ENCODE data around the gene GPD2.

GPD2 gene

DNA sequence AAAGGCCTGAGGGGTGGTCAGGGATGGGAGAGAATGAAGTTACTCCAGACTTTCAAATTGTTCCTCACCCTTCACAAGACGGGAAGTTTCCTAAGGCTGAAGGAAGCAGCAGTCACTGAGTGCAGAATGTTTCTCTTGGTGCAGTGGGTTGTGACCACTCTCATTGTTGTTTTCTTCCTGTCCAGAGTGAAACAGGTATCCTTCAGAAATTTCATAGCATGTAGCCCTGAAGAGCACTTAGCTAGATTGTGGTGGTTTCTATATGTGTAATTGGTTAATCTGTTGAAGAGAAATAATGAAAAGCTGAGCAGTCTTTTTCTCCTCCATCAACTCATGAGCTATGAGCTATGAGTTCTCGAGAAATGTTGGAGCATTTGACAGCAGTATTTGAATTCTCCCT, 96.8 kb downstream of the GPD2 start:
- Histone ChIP-seq H3K27me3 (ENCODE audit: insufficient read depth, low read length) (no peaks in the 10 kb centered on the region), H3K18ac (ENCODE audit: low read length) (no peak overlapping the region), H4K91ac (ENCODE audit: low read depth, low read length) (no peak overlapping the region), H2BK12ac (ENCODE audit: low read length) (no peak overlapping the region), H3K14ac (ENCODE audit: low read length) (no peak overlapping the region), H3K4me3 (ENCODE audit: low read depth, low read length) (no peak overlapping the region), H3K79me1 (ENCODE audit: low read length) (no peaks in the 10 kb centered on the region), H3K23ac (ENCODE audit: low read length) (no peak overlapping the region), H2BK5ac (ENCODE audit: low read depth, low read length, poor library complexity) (no peak overlapping the region), H3K4me2 (ENCODE audit: low read length) (no peak overlapping the region), H3K4me1 (ENCODE audit: control insufficient read depth in 1 of 2, insufficient read depth in 2 of 2, low read length in 2 of 2) (no peaks in the 10 kb centered on the region), H3K9me3 (ENCODE audit: insufficient read depth, low read depth, low read length) (peaks cover 5% of the 10 kb centered on the region), H2AK5ac (ENCODE audit: low read length) (no peak overlapping the region), H2BK120ac (ENCODE audit: insufficient read depth, low read length, poor library complexity) (no peak overlapping the region), H2AFZ (ENCODE audit: insufficient read depth, low read length, poor library complexity) (no peak overlapping the region), H3K79me2 (ENCODE audit: control insufficient read depth, insufficient read depth, low read length, poor library complexity) (no peaks in the 10 kb centered on the region), H3K4ac (ENCODE audit: low read depth, low read length) (no peak overlapping the region), H4K12ac (ENCODE audit: low read depth, low read length) (no peak overlapping the region), H3K27ac (ENCODE audit: low read depth, low read length) (no peak overlapping the region), H4K8ac (ENCODE audit: low read depth, low read length) (no peak overlapping the region), H3K9ac (ENCODE audit: low read length) (no peak overlapping the region), H3K36me3 (ENCODE audit: control insufficient read depth in 1 of 2, insufficient read depth in 2 of 2, low read length in 2 of 2) (no peaks in the 10 kb centered on the region)
- no peak for DNase-seq
- no CpG with 5 or more reads among the region's 2 CpGs for WGBS (ENCODE audit: extremely low coverage, insufficient coverage, insufficient read length)

DNA sequence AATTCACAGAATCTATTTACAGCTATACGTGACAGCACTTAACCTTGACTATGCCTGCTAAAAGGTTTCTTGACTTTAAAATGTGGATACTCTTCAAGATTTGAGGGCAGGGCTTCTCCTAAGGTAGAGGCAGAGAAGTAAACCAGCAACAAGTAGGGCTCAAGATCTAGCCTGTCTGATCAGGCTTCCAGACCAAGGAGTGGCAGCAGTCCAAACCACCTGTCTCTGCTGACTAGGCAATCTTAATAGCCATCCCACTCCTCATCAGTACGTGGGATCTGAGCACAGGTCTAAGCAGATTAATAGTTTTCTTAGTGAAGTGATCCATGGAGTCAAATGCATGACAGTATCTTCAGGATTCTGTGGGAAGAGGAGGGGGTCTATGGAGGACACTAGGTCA, 100.4 kb downstream of the GPD2 start:
- Histone ChIP-seq H3K36me3 (ENCODE audit: control insufficient read depth in 1 of 2, insufficient read depth in 2 of 2, low read length in 2 of 2) (no peaks in the 10 kb centered on the region), H4K8ac (ENCODE audit: low read depth, low read length) (no peak overlapping the region), H4K91ac (ENCODE audit: low read depth, low read length) (no peak overlapping the region), H3K27me3 (ENCODE audit: insufficient read depth, low read length) (no peaks in the 10 kb centered on the region), H3K79me2 (ENCODE audit: control insufficient read depth, insufficient read depth, low read length, poor library complexity) (no peaks in the 10 kb centered on the region), H2AK5ac (ENCODE audit: low read length) (no peak overlapping the region), H3K4me3 (ENCODE audit: low read depth, low read length) (no peak overlapping the region), H3K9me3 (ENCODE audit: insufficient read depth, low read depth, low read length) (peaks cover 5% of the 10 kb centered on the region), H3K18ac (ENCODE audit: low read length) (no peak overlapping the region), H3K4me2 (ENCODE audit: low read length) (no peak overlapping the region), H3K27ac (ENCODE audit: low read depth, low read length) (no peak overlapping the region), H3K4ac (ENCODE audit: low read depth, low read length) (no peak overlapping the region), H3K9ac (ENCODE audit: low read length) (no peak overlapping the region), H2BK5ac (ENCODE audit: low read depth, low read length, poor library complexity) (no peak overlapping the region), H4K12ac (ENCODE audit: low read depth, low read length) (no peak overlapping the region), H3K23ac (ENCODE audit: low read length) (no peak overlapping the region), H3K79me1 (ENCODE audit: low read length) (no peaks in the 10 kb centered on the region), H3K14ac (ENCODE audit: low read length) (no peak overlapping the region), H2BK12ac (ENCODE audit: low read length) (no peak overlapping the region), H2AFZ (ENCODE audit: insufficient read depth, low read length, poor library complexity) (no peak overlapping the region), H2BK120ac (ENCODE audit: insufficient read depth, low read length, poor library complexity) (no peak overlapping the region), H3K4me1 (ENCODE audit: control insufficient read depth in 1 of 2, insufficient read depth in 2 of 2, low read length in 2 of 2) (no peaks in the 10 kb centered on the region)
- DNase-seq = no peak
- WGBS (ENCODE audit: extremely low coverage, insufficient coverage, insufficient read length) = no CpG with 5 or more reads among the region's 2 CpGs

DNA sequence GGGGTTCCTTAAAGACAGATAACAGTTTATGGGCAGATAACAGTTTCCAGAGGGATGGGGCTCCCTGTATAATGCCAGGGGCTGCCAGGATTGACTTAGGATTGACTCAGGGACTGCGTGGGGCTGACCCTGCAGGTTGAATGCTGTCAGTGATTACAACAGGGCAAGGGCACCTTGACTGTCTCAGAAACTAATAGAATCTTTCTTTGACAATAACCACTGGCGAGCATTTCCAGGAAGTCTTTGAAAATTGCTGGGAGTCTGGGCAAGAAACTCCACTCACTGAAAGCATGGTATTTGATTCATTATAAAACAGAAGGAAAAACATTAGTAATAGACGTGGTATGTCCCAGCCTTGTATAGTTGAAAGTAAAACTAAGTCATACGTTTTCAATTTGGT, 101.0 kb downstream of the GPD2 start:
- Histone ChIP-seq H3K4ac (ENCODE audit: low read depth, low read length) (no peak overlapping the region), H2BK12ac (ENCODE audit: low read length) (no peak overlapping the region), H3K23ac (ENCODE audit: low read length) (no peak overlapping the region), H3K9ac (ENCODE audit: low read length) (no peak overlapping the region), H4K12ac (ENCODE audit: low read depth, low read length) (no peak overlapping the region), H3K14ac (ENCODE audit: low read length) (no peak overlapping the region), H4K8ac (ENCODE audit: low read depth, low read length) (no peak overlapping the region), H2BK5ac (ENCODE audit: low read depth, low read length, poor library complexity) (no peak overlapping the region), H2AFZ (ENCODE audit: insufficient read depth, low read length, poor library complexity) (no peak overlapping the region), H2AK5ac (ENCODE audit: low read length) (no peak overlapping the region), H4K91ac (ENCODE audit: low read depth, low read length) (no peak overlapping the region), H3K18ac (ENCODE audit: low read length) (no peak overlapping the region), H3K27me3 (ENCODE audit: insufficient read depth, low read length) (no peaks in the 10 kb centered on the region), H3K79me2 (ENCODE audit: control insufficient read depth, insufficient read depth, low read length, poor library complexity) (no peaks in the 10 kb centered on the region), H3K36me3 (ENCODE audit: control insufficient read depth in 1 of 2, insufficient read depth in 2 of 2, low read length in 2 of 2) (no peaks in the 10 kb centered on the region), H3K4me1 (ENCODE audit: control insufficient read depth in 1 of 2, insufficient read depth in 2 of 2, low read length in 2 of 2) (no peaks in the 10 kb centered on the region), H3K79me1 (ENCODE audit: low read length) (no peaks in the 10 kb centered on the region), H3K27ac (ENCODE audit: low read depth, low read length) (no peak overlapping the region), H3K4me2 (ENCODE audit: low read length) (no peak overlapping the region), H2BK120ac (ENCODE audit: insufficient read depth, low read length, poor library complexity) (no peak overlapping the region), H3K9me3 (ENCODE audit: insufficient read depth, low read depth, low read length) (peaks cover 5% of the 10 kb centered on the region), H3K4me3 (ENCODE audit: low read depth, low read length) (no peak overlapping the region)
- peak in 1 of 2 donors; percentile 3 for DNase-seq
- no CpG with 5 or more reads among the region's 4 CpGs for WGBS (ENCODE audit: extremely low coverage, insufficient coverage, insufficient read length)

DNA sequence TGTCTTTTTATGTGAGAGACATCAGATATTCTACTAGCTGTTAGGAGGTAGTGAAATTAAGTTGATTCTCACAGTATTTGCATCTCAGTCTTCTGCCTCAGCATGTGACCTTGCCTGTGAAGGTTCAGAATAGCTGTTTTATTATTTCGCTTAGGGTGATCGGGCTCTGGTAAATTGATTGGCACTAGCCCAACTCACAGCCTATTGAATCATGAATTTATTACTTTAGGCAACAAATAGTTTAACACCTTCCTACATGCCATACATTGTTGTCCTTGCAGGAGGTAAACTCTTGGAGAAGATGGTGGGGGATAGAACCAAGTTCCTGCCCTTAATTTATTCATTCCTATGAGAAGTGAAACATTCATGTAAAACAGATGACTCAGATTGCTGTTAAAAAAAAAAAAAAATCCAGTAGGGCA, 101.9 kb downstream of the GPD2 start:
- Histone ChIP-seq H3K36me3 (ENCODE audit: control insufficient read depth in 1 of 2, insufficient read depth in 2 of 2, low read length in 2 of 2) (no peaks in the 10 kb centered on the region), H2BK120ac (ENCODE audit: insufficient read depth, low read length, poor library complexity) (no peak overlapping the region), H3K9me3 (ENCODE audit: insufficient read depth, low read depth, low read length) (peaks cover 5% of the 10 kb centered on the region), H2AFZ (ENCODE audit: insufficient read depth, low read length, poor library complexity) (no peak overlapping the region), H3K23ac (ENCODE audit: low read length) (no peak overlapping the region), H3K4me3 (ENCODE audit: low read depth, low read length) (no peak overlapping the region), H2AK5ac (ENCODE audit: low read length) (no peak overlapping the region), H4K12ac (ENCODE audit: low read depth, low read length) (no peak overlapping the region), H3K4me2 (ENCODE audit: low read length) (no peak overlapping the region), H3K27ac (ENCODE audit: low read depth, low read length) (no peak overlapping the region), H3K4me1 (ENCODE audit: control insufficient read depth in 1 of 2, insufficient read depth in 2 of 2, low read length in 2 of 2) (no peaks in the 10 kb centered on the region), H3K14ac (ENCODE audit: low read length) (no peak overlapping the region), H2BK12ac (ENCODE audit: low read length) (no peak overlapping the region), H3K79me2 (ENCODE audit: control insufficient read depth, insufficient read depth, low read length, poor library complexity) (no peaks in the 10 kb centered on the region), H3K4ac (ENCODE audit: low read depth, low read length) (no peak overlapping the region), H3K9ac (ENCODE audit: low read length) (no peak overlapping the region), H3K27me3 (ENCODE audit: insufficient read depth, low read length) (no peaks in the 10 kb centered on the region), H4K8ac (ENCODE audit: low read depth, low read length) (no peak overlapping the region), H4K91ac (ENCODE audit: low read depth, low read length) (no peak overlapping the region), H3K18ac (ENCODE audit: low read length) (no peak overlapping the region), H3K79me1 (ENCODE audit: low read length) (no peaks in the 10 kb centered on the region), H2BK5ac (ENCODE audit: low read depth, low read length, poor library complexity) (no peak overlapping the region)
- no peak for DNase-seq
- WGBS (ENCODE audit: extremely low coverage, insufficient coverage, insufficient read length) = no CpG with 5 or more reads among the region's 2 CpGs
